ENCODE measurements around the gene FHOD3.
A peak's percentile ranks its signal among the peaks of the same experiment; 100 is the strongest.

Gene FHOD3

GRCh38 chr18:36602071-36602470 is 304.6 kb downstream of the FHOD3 start:
- Mint-ChIP-seq H3K4me3 (no peak overlapping the region), H3K27me3 (ENCODE audit: low read depth, poor library complexity) (no peaks in the 10 kb centered on the region), H3K36me3 (ENCODE audit: low read depth) (peaks cover 16% of the 10 kb centered on the region), H3K27ac (no peak overlapping the region), H3K9me3 (no peaks in the 10 kb centered on the region), H3K4me1 (no peaks in the 10 kb centered on the region)
- no peak for DNase-seq
- no peak for TF ChIP-seq CTCF (IDR thresholded peaks at IDR 0.05)

GRCh38 chr18:36602620-36603019 is 305.1 kb downstream of the FHOD3 start:
- Mint-ChIP-seq H3K4me1 (no peaks in the 10 kb centered on the region), H3K9me3 (no peaks in the 10 kb centered on the region), H3K36me3 (ENCODE audit: low read depth) (peaks cover 16% of the 10 kb centered on the region), H3K27ac (peak overlapping the region; percentile 52), H3K27me3 (ENCODE audit: low read depth, poor library complexity) (no peaks in the 10 kb centered on the region), H3K4me3 (no peak overlapping the region)
- TF ChIP-seq CTCF (IDR thresholded peaks at IDR 0.05): no peak
- no peak for DNase-seq

- no peaks in the 10 kb centered on the region for H3K9me3 Mint-ChIP-seq
- TF ChIP-seq CTCF (IDR thresholded peaks at IDR 0.05): no peak
- no peaks in the 10 kb centered on the region for H3K27me3 Mint-ChIP-seq (ENCODE audit: low read depth, poor library complexity)
- H3K4me1 Mint-ChIP-seq: peaks cover 17% of the 10 kb centered on the region
- H3K36me3 Mint-ChIP-seq (ENCODE audit: low read depth): peaks cover 5% of the 10 kb centered on the region
- DNase-seq: no peak
- no peak overlapping the region for H3K4me3 Mint-ChIP-seq
- no peak overlapping the region for H3K27ac Mint-ChIP-seq
Observed at GRCh38 chr18:36608107-36608506, 310.6 kb downstream of the FHOD3 start.

- Mint-ChIP-seq H3K4me1 (peaks cover 17% of the 10 kb centered on the region), H3K27ac (no peak overlapping the region), H3K36me3 (ENCODE audit: low read depth) (peaks cover 13% of the 10 kb centered on the region), H3K4me3 (no peak overlapping the region), H3K9me3 (no peaks in the 10 kb centered on the region), H3K27me3 (ENCODE audit: low read depth, poor library complexity) (no peaks in the 10 kb centered on the region)
- no peak for TF ChIP-seq CTCF (IDR thresholded peaks at IDR 0.05)
- DNase-seq: no peak
Observed at GRCh38 chr18:36610258-36610657, 312.7 kb downstream of the FHOD3 start.

GRCh38 chr18:36610661-36611060 is 313.1 kb downstream of the FHOD3 start:
- TF ChIP-seq CTCF (IDR thresholded peaks at IDR 0.05): no peak
- H3K9me3 Mint-ChIP-seq: no peaks in the 10 kb centered on the region
- peaks cover 17% of the 10 kb centered on the region for H3K4me1 Mint-ChIP-seq
- no peak overlapping the region for H3K4me3 Mint-ChIP-seq
- no peaks in the 10 kb centered on the region for H3K27me3 Mint-ChIP-seq (ENCODE audit: low read depth, poor library complexity)
- peak overlapping the region; percentile 73 for H3K27ac Mint-ChIP-seq
- no peak for DNase-seq
- peaks cover 13% of the 10 kb centered on the region for H3K36me3 Mint-ChIP-seq (ENCODE audit: low read depth)

- no peaks in the 10 kb centered on the region for H3K9me3 Mint-ChIP-seq
- no peak overlapping the region for H3K27ac Mint-ChIP-seq
- peaks cover 31% of the 10 kb centered on the region for H3K4me1 Mint-ChIP-seq
- DNase-seq: no peak
- no peak for TF ChIP-seq CTCF (IDR thresholded peaks at IDR 0.05)
- H3K4me3 Mint-ChIP-seq: no peak overlapping the region
- H3K27me3 Mint-ChIP-seq (ENCODE audit: low read depth, poor library complexity): no peaks in the 10 kb centered on the region
- H3K36me3 Mint-ChIP-seq (ENCODE audit: low read depth): peaks cover 13% of the 10 kb centered on the region
Observed at GRCh38 chr18:36613069-36613468, 315.6 kb downstream of the FHOD3 start.

Data from nephron progenitor cell (in vitro differentiated cells).